Measurements from ENCODE around the gene TIGD6.

DNA sequence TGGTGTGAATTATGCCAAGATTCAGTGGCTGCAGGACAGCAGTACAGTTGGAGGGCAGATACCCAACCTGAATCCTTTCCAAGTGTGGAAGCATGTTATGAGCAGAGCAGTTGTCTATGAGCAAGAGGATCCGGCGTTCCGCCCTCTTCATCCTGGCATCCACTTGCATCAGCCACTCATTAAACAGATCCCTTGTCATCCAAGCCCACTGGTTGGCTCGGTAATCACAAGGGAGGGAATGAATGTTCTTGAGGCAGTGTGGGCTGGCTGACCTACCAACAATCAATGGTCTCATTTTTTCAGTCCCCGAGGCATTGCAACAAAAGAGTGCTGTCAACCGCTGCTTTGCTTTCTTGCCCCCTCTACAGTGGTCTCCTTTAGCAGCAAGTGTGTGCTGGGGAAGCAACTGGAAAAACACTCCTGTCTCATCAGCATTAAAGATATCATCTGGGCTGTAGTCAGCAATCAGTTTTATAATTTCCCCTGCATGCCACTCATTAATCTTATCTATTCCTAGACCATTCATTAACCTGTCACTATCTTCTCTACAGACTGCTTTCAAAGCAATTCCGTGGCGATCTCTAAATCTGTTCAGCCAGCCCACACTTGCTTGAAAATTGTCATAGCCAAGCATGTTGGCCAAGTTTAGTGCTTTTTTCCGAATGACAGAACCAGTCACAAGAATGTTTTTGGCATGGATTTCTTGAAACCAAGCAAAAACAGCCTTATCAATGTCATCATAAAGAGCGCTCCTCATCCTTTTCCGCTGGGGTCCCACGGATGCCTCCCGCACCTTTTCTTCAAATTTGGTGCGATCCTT is 4.9 kb downstream of the TIGD6 start:
- TF ChIP-seq, protein P1, sequence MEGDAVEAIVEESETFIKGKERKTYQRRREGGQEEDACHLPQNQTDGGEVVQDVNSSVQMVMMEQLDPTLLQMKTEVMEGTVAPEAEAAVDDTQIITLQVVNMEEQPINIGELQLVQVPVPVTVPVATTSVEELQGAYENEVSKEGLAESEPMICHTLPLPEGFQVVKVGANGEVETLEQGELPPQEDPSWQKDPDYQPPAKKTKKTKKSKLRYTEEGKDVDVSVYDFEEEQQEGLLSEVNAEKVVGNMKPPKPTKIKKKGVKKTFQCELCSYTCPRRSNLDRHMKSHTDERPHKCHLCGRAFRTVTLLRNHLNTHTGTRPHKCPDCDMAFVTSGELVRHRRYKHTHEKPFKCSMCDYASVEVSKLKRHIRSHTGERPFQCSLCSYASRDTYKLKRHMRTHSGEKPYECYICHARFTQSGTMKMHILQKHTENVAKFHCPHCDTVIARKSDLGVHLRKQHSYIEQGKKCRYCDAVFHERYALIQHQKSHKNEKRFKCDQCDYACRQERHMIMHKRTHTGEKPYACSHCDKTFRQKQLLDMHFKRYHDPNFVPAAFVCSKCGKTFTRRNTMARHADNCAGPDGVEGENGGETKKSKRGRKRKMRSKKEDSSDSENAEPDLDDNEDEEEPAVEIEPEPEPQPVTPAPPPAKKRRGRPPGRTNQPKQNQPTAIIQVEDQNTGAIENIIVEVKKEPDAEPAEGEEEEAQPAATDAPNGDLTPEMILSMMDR (conservative IDR thresholded peaks at IDR 0.05 in 1 of 2, IDR thresholded peaks at IDR 0.05 in 1 of 2; ENCODE audit: extremely low read depth in 1 of 2, insufficient read depth in 1 of 2, low read depth in 1 of 2, low read length in 2 of 2): no peak
- no peak for TF ChIP-seq EZH2 (IDR thresholded peaks at IDR 0.05; ENCODE audit: borderline replicate concordance, low read length)
